Neuronal stem cell (in vitro differentiated cells): ENCODE data around the gene STARD5.
A peak's percentile ranks its signal among the peaks of the same experiment; 100 is the strongest.

Experiments used
- DNase-seq: peaks from one replicate; pipeline ENCODE4 v3.0.0-alpha.2; 2013; ENCODE audit warnings: low spot score
- H2AFZ ChIP-seq: one replicate; pipeline ENCODE4 v1.6.1; 2013; ENCODE audit warnings: mild to moderate bottlenecking, low read length, inconsistent platforms
- H2AK5ac ChIP-seq: 2 replicates; pipeline ENCODE4 v1.6.1; 2013; ENCODE audit warnings: low read depth, mild to moderate bottlenecking, inconsistent platforms, low read length, moderate library complexity, mixed read lengths
- H2BK120ac ChIP-seq: 2 replicates; pipeline ENCODE4 v1.6.1; 2013; ENCODE audit warnings: low read depth, mild to moderate bottlenecking, inconsistent platforms, low read length, moderate library complexity, mixed read lengths
- H2BK12ac ChIP-seq: one replicate; pipeline ENCODE4 v1.6.1; 2013; ENCODE audit warnings: low read length, inconsistent platforms
- H2BK15ac ChIP-seq: 2 replicates; pipeline ENCODE4 v1.6.1; 2013; ENCODE audit warnings: mild to moderate bottlenecking, low read length, inconsistent platforms, mixed read lengths
- H2BK5ac ChIP-seq: one replicate; pipeline ENCODE4 v1.6.1; 2013; ENCODE audit warnings: inconsistent platforms, mild to moderate bottlenecking, low read length, moderate library complexity
- H3K14ac ChIP-seq: one replicate; pipeline ENCODE4 v1.6.1; 2013; ENCODE audit warnings: low read length, inconsistent platforms
- H3K18ac ChIP-seq: 2 replicates; pipeline ENCODE4 v1.6.1; 2013; ENCODE audit warnings: low read length, inconsistent platforms
- H3K23ac ChIP-seq: 2 replicates; pipeline ENCODE4 v1.6.1; 2013; ENCODE audit warnings: low read depth, mild to moderate bottlenecking, mixed read lengths, low read length, inconsistent platforms; ENCODE audit not compliant: poor library complexity
- H3K27ac ChIP-seq: replicated peaks from 3 replicates; pipeline ENCODE4 v1.5.1; 2013; ENCODE audit warnings: low read length, inconsistent platforms
- H3K27me3 ChIP-seq, 3 experiments: 2 replicates each; pipeline ENCODE4 v1.6.1; 2013; ENCODE audit warnings: low read length in 3 of 3, mild to moderate bottlenecking in 2 of 3, inconsistent platforms in 1 of 3, low read depth in 1 of 3, mixed read lengths in 1 of 3, moderate library complexity in 1 of 3; ENCODE audit not compliant: control insufficient read depth in 3 of 3, insufficient read depth in 3 of 3
- H3K36me3 ChIP-seq, 2 donors: replicated peaks in 1 of 2; 2 replicates each; pipeline ENCODE4 v1.6.1; 2013; ENCODE audit warnings: low read length in 2 of 2; ENCODE audit not compliant: control insufficient read depth in 2 of 2, insufficient read depth in 2 of 2
- H3K4ac ChIP-seq: 2 replicates; pipeline ENCODE4 v1.6.1; 2013; ENCODE audit warnings: inconsistent platforms, mild to moderate bottlenecking, low read length, moderate library complexity
- H3K4me1 ChIP-seq, 2 donors: 1 replicate in 1 of 2; 2 replicates in 1 of 2; pipeline ENCODE4 v1.6.1; 2013; ENCODE audit warnings: low read length in 2 of 2, low read depth in 1 of 2; ENCODE audit not compliant: control insufficient read depth in 2 of 2, insufficient read depth in 1 of 2
- H3K4me2 ChIP-seq: one replicate; pipeline ENCODE4 v1.6.1; 2013; ENCODE audit warnings: mild to moderate bottlenecking, low read length, inconsistent platforms; ENCODE audit not compliant: insufficient read depth, poor library complexity, severe bottlenecking
- H3K4me3 ChIP-seq, 2 donors: 2 replicates each; pipeline ENCODE4 v1.5.1; 2013; ENCODE audit warnings: low read length in 2 of 2, mild to moderate bottlenecking in 2 of 2, inconsistent platforms in 1 of 2, moderate library complexity in 1 of 2
- H3K79me1 ChIP-seq: one replicate; pipeline ENCODE4 v1.6.1; 2013; ENCODE audit warnings: low read depth, mild to moderate bottlenecking, inconsistent platforms, low read length, moderate library complexity
- H3K9ac ChIP-seq: one replicate; pipeline ENCODE4 v1.6.1; 2013; ENCODE audit warnings: mild to moderate bottlenecking, low read depth, low read length, inconsistent platforms; ENCODE audit not compliant: poor library complexity
- H3K9me3 ChIP-seq, 2 donors: replicated peaks in 1 of 2; 2 replicates each; pipeline versions ENCODE3 to v1.6.1; 2013; ENCODE audit warnings: low read length in 2 of 2, mild to moderate bottlenecking in 2 of 2, inconsistent platforms in 1 of 2, low read depth in 1 of 2, mixed read lengths in 1 of 2, moderate library complexity in 1 of 2; ENCODE audit not compliant: control insufficient read depth in 2 of 2, insufficient read depth in 1 of 2
- H4K8ac ChIP-seq: one replicate; pipeline ENCODE4 v1.6.1; 2013; ENCODE audit warnings: low read depth, mild to moderate bottlenecking, inconsistent platforms, low read length, moderate library complexity
- H4K91ac ChIP-seq: one replicate; pipeline ENCODE4 v1.6.1; 2013; ENCODE audit warnings: low read length, low read depth, mild to moderate bottlenecking, inconsistent platforms; ENCODE audit not compliant: poor library complexity
- WGBS, 2 donors: extraction: QIAGEN DNeasy Blood & Tissue Kit; methylation state at CpG; one replicate each; pipeline ENCODE4 v1.1.7; 2013; ENCODE audit warnings: missing lambda C conversion rate in 2 of 2, mixed read lengths in 1 of 2; ENCODE audit not compliant: insufficient read length in 2 of 2, insufficient replicate concordance in 1 of 2; ENCODE audit errors: extremely low coverage in 2 of 2; 5-methylcytosine and 5-hydroxymethylcytosine counted together

Gene STARD5

GRCh38 chr15:81311752-81312464 lies 12.0 kb downstream of the STARD5 start:
- Histone ChIP-seq H3K27me3 (no peaks in the 10 kb centered on the region), H3K79me1 (no peaks in the 10 kb centered on the region), H2BK12ac (no peak overlapping the region), H3K4me2 (no peak overlapping the region), H2AFZ (no peak overlapping the region), H3K4me1 (peaks cover 0 to 1% of the 10 kb centered on the region in 2 donors), H3K23ac (no peak overlapping the region), H3K4me3 (no peak overlapping the region), H2BK15ac (no peak overlapping the region), H3K9me3 (no peaks in the 10 kb centered on the region), H3K18ac (no peak overlapping the region), H2AK5ac (no peak overlapping the region), H3K4ac (no peak overlapping the region), H3K36me3 (peaks cover 0 to 2% of the 10 kb centered on the region in 2 donors), H4K91ac (no peak overlapping the region), H3K27ac (no peak overlapping the region), H2BK5ac (no peak overlapping the region), H4K8ac (no peak overlapping the region), H3K9ac (no peak overlapping the region), H2BK120ac (no peak overlapping the region), H3K14ac (no peak overlapping the region)
- no CpG with 5 or more reads among the region's 10 CpGs for WGBS, 2 donors
- DNase-seq: no peak

GRCh38 chr15:81310480-81310879 lies 13.5 kb downstream of the STARD5 start:
- Histone ChIP-seq H3K27me3 (no peaks in the 10 kb centered on the region), H3K4ac (no peak overlapping the region), H2BK5ac (no peak overlapping the region), H3K4me3 (peak overlapping the region in 1 of 2 donors; percentile 52), H2AK5ac (no peak overlapping the region), H2BK12ac (no peak overlapping the region), H3K18ac (no peak overlapping the region), H3K9me3 (no peaks in the 10 kb centered on the region), H3K36me3 (peaks cover 0 to 2% of the 10 kb centered on the region in 2 donors), H3K23ac (no peak overlapping the region), H2BK15ac (no peak overlapping the region), H3K79me1 (no peaks in the 10 kb centered on the region), H3K4me2 (no peak overlapping the region), H3K9ac (no peak overlapping the region), H2BK120ac (no peak overlapping the region), H4K91ac (no peak overlapping the region), H2AFZ (no peak overlapping the region), H3K27ac (no peak overlapping the region), H4K8ac (no peak overlapping the region), H3K14ac (no peak overlapping the region), H3K4me1 (peaks cover 0 to 1% of the 10 kb centered on the region in 2 donors)
- no CpG with 5 or more reads among the region's 5 CpGs for WGBS, 2 donors
- DNase-seq: no peak

- no peak overlapping the region for H2AK5ac ChIP-seq
- WGBS, 2 donors: no CpG with 5 or more reads among the region's 8 CpGs
- H2BK15ac ChIP-seq: no peak overlapping the region
- peaks cover 0 to 2% of the 10 kb centered on the region in 2 donors for H3K36me3 ChIP-seq
- H4K8ac ChIP-seq: no peak overlapping the region
- no peak overlapping the region for H2BK5ac ChIP-seq
- no peak overlapping the region for H3K27ac ChIP-seq
- H3K4ac ChIP-seq: no peak overlapping the region
- H3K79me1 ChIP-seq: no peaks in the 10 kb centered on the region
- no peak overlapping the region for H4K91ac ChIP-seq
- H3K27me3 ChIP-seq: no peaks in the 10 kb centered on the region
- peaks cover 0 to 1% of the 10 kb centered on the region in 2 donors for H3K4me1 ChIP-seq
- no peak overlapping the region for H2BK12ac ChIP-seq
- H3K18ac ChIP-seq: no peak overlapping the region
- H3K23ac ChIP-seq: no peak overlapping the region
- no peak overlapping the region for H2AFZ ChIP-seq
- DNase-seq: no peak
- no peak overlapping the region for H3K4me3 ChIP-seq
- no peaks in the 10 kb centered on the region for H3K9me3 ChIP-seq
- H3K4me2 ChIP-seq: no peak overlapping the region
- H3K9ac ChIP-seq: no peak overlapping the region
- no peak overlapping the region for H3K14ac ChIP-seq
- H2BK120ac ChIP-seq: no peak overlapping the region
Measured at GRCh38 chr15:81309647-81310450, 14.1 kb downstream of the STARD5 start.

GRCh38 chr15:81308260-81308659 lies 15.7 kb downstream of the STARD5 start:
- Histone ChIP-seq H2BK120ac (no peak overlapping the region), H3K18ac (no peak overlapping the region), H2BK5ac (no peak overlapping the region), H2AK5ac (no peak overlapping the region), H3K9ac (peak overlapping the region; percentile 34), H2AFZ (no peak overlapping the region), H2BK15ac (no peak overlapping the region), H3K23ac (no peak overlapping the region), H4K91ac (no peak overlapping the region), H3K4ac (no peak overlapping the region), H3K9me3 (no peaks in the 10 kb centered on the region), H4K8ac (no peak overlapping the region), H2BK12ac (no peak overlapping the region), H3K4me3 (no peak overlapping the region), H3K4me2 (no peak overlapping the region), H3K27ac (no peak overlapping the region), H3K14ac (no peak overlapping the region), H3K4me1 (peaks cover 4 to 13% of the 10 kb centered on the region in 2 donors), H3K27me3 (no peaks in the 10 kb centered on the region), H3K36me3 (peaks cover 0 to 2% of the 10 kb centered on the region in 2 donors), H3K79me1 (no peaks in the 10 kb centered on the region)
- DNase-seq: no peak
- no CpG with 5 or more reads among the region's 2 CpGs for WGBS, 2 donors
